ENCODE measurements around the gene TAMALIN.

The TAMALIN gene

DNA sequence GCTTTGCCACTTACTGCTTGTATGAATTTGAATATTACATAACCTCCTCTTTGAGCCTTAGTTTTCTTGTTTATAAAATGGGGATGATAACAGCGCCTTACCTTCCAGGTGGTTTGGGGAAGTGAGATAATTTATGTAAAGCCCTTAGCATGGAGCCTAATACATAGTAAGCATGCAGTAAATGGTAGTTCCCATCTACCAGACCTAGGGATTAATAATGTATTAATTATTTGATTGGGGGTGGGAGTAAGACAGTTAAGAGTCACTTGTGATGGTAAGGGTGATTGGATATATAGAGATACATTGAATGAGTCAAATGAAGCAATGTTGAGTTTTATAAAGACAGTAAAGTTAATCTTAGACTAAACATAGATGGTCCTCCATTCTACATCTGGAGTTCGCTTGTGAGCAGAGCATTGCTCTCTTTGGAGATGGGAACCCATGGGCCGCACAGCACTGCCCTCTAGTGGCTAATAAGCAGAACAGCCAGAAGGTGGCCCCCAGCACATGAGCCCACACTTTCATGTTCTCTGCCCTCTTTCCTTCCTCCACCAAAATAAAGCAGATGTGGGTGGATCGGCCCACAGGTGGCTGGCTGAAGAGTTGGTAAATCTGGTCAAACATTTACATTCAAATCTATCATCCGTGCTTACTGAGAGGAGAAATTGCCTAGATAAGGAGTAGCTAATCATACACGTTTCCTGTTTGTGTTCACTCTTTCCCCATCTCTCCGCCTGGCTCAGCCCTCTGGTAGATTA lies 26.5 kb upstream of the TAMALIN start:
- H3K4me3 ChIP-seq (ENCODE audit: control insufficient read depth, low read depth, low read length): no peak overlapping the region
- peak; percentile 58 for DNase-seq (ENCODE audit: low read depth)
- TF ChIP-seq, protein P1, sequence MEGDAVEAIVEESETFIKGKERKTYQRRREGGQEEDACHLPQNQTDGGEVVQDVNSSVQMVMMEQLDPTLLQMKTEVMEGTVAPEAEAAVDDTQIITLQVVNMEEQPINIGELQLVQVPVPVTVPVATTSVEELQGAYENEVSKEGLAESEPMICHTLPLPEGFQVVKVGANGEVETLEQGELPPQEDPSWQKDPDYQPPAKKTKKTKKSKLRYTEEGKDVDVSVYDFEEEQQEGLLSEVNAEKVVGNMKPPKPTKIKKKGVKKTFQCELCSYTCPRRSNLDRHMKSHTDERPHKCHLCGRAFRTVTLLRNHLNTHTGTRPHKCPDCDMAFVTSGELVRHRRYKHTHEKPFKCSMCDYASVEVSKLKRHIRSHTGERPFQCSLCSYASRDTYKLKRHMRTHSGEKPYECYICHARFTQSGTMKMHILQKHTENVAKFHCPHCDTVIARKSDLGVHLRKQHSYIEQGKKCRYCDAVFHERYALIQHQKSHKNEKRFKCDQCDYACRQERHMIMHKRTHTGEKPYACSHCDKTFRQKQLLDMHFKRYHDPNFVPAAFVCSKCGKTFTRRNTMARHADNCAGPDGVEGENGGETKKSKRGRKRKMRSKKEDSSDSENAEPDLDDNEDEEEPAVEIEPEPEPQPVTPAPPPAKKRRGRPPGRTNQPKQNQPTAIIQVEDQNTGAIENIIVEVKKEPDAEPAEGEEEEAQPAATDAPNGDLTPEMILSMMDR (conservative IDR thresholded peaks at IDR 0.05; ENCODE audit: control insufficient read depth, insufficient read depth, low read depth, low read length): peak; percentile 97

DNA sequence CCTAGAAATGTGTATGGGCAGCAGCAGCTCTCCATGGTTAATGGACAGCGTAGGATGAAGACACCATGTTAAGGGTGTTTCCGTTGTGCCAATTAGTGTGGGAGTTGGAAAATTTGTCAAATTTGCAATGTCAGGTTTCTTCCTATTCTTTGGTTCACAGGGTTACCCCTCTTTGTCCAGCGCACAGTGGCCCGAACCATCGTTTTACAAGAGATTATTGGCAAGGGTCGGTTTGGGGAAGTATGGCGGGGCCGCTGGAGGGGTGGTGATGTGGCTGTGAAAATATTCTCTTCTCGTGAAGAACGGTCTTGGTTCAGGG lies 26.0 kb upstream of the TAMALIN start:
- TF ChIP-seq, protein P1 (conservative IDR thresholded peaks at IDR 0.05; ENCODE audit: control insufficient read depth, insufficient read depth, low read depth, low read length): no peak
- no peak for DNase-seq (ENCODE audit: low read depth)
- H3K4me3 ChIP-seq (ENCODE audit: control insufficient read depth, low read depth, low read length): no peak overlapping the region

- H3K4me3 ChIP-seq (ENCODE audit: control insufficient read depth, low read depth, low read length): no peak overlapping the region
- TF ChIP-seq, protein P1 (conservative IDR thresholded peaks at IDR 0.05; ENCODE audit: control insufficient read depth, insufficient read depth, low read depth, low read length): no peak
- DNase-seq (ENCODE audit: low read depth): no peak
Observed at GRCh38 chr12:51984657-51985056, 22.1 kb upstream of the TAMALIN start.

DNA sequence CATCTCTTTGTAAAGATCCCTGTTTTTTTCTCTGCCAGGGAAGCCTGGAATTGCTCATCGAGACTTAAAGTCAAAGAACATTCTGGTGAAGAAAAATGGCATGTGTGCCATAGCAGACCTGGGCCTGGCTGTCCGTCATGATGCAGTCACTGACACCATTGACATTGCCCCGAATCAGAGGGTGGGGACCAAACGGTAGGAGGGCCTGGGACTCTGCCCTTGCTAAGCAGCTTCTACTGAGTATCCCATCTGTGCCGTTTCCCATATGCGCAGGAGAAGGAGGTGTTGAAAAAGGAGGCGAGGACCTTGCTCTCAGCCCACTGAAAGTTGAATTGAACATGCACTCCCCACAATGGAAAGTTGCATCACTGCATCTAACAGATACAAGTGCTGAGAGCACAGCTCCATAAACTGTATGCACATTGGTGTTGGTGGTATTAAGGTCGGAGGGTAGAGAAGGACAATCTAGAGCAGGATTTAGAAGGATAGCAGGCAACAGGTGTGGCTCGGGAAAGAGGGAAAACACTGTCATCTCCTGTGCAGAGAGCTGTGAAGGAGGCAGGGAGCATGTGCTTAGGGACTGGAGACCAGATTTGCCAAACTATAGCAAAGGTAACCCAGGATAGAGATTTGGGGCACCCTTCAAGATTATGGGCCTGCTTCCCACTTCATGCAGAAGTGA lies 21.5 kb upstream of the TAMALIN start:
- no peak for DNase-seq (ENCODE audit: low read depth)
- TF ChIP-seq, protein P1 (conservative IDR thresholded peaks at IDR 0.05; ENCODE audit: control insufficient read depth, insufficient read depth, low read depth, low read length): no peak
- H3K4me3 ChIP-seq (ENCODE audit: control insufficient read depth, low read depth, low read length): no peak overlapping the region

DNA sequence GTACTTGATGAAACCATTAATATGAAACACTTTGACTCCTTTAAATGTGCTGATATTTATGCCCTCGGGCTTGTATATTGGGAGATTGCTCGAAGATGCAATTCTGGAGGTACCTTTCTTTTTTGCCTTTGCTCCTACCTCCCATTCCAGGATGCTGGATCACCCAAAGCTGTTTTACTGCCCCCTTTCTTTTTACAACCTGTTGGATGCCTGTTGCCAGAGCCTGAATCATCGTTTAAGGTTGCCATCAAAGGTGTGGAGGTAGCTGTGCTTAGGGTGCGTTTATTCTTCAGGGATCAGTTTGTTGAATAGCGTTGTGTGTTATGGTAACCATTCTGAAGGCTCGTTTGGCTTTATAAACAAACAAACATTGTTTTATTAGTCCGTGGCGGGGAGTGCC lies 19.9 kb upstream of the TAMALIN start:
- H3K4me3 ChIP-seq (ENCODE audit: control insufficient read depth, low read depth, low read length): no peak overlapping the region
- DNase-seq (ENCODE audit: low read depth): no peak
- TF ChIP-seq, protein P1 (conservative IDR thresholded peaks at IDR 0.05; ENCODE audit: control insufficient read depth, insufficient read depth, low read depth, low read length): no peak

- H3K4me3 ChIP-seq (ENCODE audit: control insufficient read depth, low read depth, low read length): no peak overlapping the region
- TF ChIP-seq, protein P1 (conservative IDR thresholded peaks at IDR 0.05; ENCODE audit: control insufficient read depth, insufficient read depth, low read depth, low read length): no peak
- no peak for DNase-seq (ENCODE audit: low read depth)
Observed at GRCh38 chr12:51992246-51992645, 14.5 kb upstream of the TAMALIN start.
